ENCODE results near the gene CHCHD3.
"Not testable (repeated sequence)": the region's sequence is repeated elsewhere in the genome, so short reads cannot be mapped to it uniquely, and the experiment has no call there.

CHCHD3 gene

GRCh38 chr7:132910657-132911056, 171.2 kb downstream of the CHCHD3 start:
- TF ChIP-seq CTCF (conservative IDR thresholded peaks at IDR 0.05; ENCODE audit: low read depth, low read length) = no peak
- no peak for DNase-seq (ENCODE audit: low read depth)
- H3K4me3 ChIP-seq (ENCODE audit: low read length) = no peak overlapping the region

GRCh38 chr7:132907380-132907940, 174.4 kb downstream of the CHCHD3 start:
- H3K4me3 ChIP-seq (ENCODE audit: low read length) = no peak overlapping the region
- TF ChIP-seq CTCF (conservative IDR thresholded peaks at IDR 0.05; ENCODE audit: low read depth, low read length) = no peak
- DNase-seq (ENCODE audit: low read depth) = no peak

- no peak for TF ChIP-seq CTCF (conservative IDR thresholded peaks at IDR 0.05; ENCODE audit: low read depth, low read length)
- DNase-seq (ENCODE audit: low read depth) = no peak
- no peak overlapping the region for H3K4me3 ChIP-seq (ENCODE audit: low read length)
These were observed 175.6 kb downstream of the CHCHD3 start for GRCh38 chr7:132906193-132906835.

- not testable (repeated sequence) for H3K4me3 ChIP-seq (ENCODE audit: low read length); DNase-seq (ENCODE audit: low read depth)
These were observed 176.8 kb downstream of the CHCHD3 start for GRCh38 chr7:132905136-132905535.

- no peak for TF ChIP-seq CTCF (conservative IDR thresholded peaks at IDR 0.05; ENCODE audit: low read depth, low read length)
- DNase-seq (ENCODE audit: low read depth) = no peak
These were observed 177.7 kb downstream of the CHCHD3 start for GRCh38 chr7:132904209-132904608.

GRCh38 chr7:132902294-132902693, 179.6 kb downstream of the CHCHD3 start:
- DNase-seq (ENCODE audit: low read depth); H3K4me3 ChIP-seq (ENCODE audit: low read length): not testable (repeated sequence)

More at GRCh38 chr7:132904209-132904608, 177.7 kb downstream of the CHCHD3 start:
- H3K4me3 ChIP-seq (ENCODE audit: low read length) = no peak overlapping the region

GRCh38 chr7:132901241-132901640, 180.6 kb downstream of the CHCHD3 start:
- no peak for DNase-seq (ENCODE audit: low read depth)
- H3K4me3 ChIP-seq (ENCODE audit: low read length) = no peak overlapping the region
- no peak for TF ChIP-seq CTCF (conservative IDR thresholded peaks at IDR 0.05; ENCODE audit: low read depth, low read length)

- DNase-seq (ENCODE audit: low read depth) = no peak
- no peak overlapping the region for H3K4me3 ChIP-seq (ENCODE audit: low read length)
- TF ChIP-seq CTCF (conservative IDR thresholded peaks at IDR 0.05; ENCODE audit: low read depth, low read length) = peak; percentile 37
These were observed 182.1 kb downstream of the CHCHD3 start for GRCh38 chr7:132899833-132900232.

- H3K4me3 ChIP-seq (ENCODE audit: low read length); DNase-seq (ENCODE audit: low read depth): not testable (repeated sequence)
These were observed 183.2 kb downstream of the CHCHD3 start for GRCh38 chr7:132898641-132899175.
